Measurements from ENCODE around the gene ANKRD42.

The ANKRD42 gene

GRCh38 chr11:83151274-83151977, 42.1 kb upstream of the ANKRD42 start:
- Histone ChIP-seq H3K4me3 (replicated peaks; ENCODE audit: insufficient read depth, low read length) (no peak overlapping the region), H3K27me3 (ENCODE audit: insufficient read depth, poor library complexity, severe bottlenecking) (no peaks in the 10 kb centered on the region), H3K27ac (replicated peaks) (no peak overlapping the region)
- no peak for DNase-seq (ENCODE audit: low read depth in 1 of 2, low spot score in 1 of 2)
- TF ChIP-seq SPI1 (IDR thresholded peaks at IDR 0.05; ENCODE audit: borderline replicate concordance, low read depth) (no peak), REST (IDR thresholded peaks at IDR 0.05; ENCODE audit: insufficient replicate concordance, low read depth) (no peak), CTCF (IDR thresholded peaks at IDR 0.05; ENCODE audit: insufficient read depth, low read length) (no peak), GABPA (IDR thresholded peaks at IDR 0.05; ENCODE audit: low read depth) (no peak), POLR2AphosphoS5 (IDR thresholded peaks at IDR 0.05; ENCODE audit: low read depth) (no peak)

GRCh38 chr11:83152264-83152663, 41.2 kb upstream of the ANKRD42 start:
- Histone ChIP-seq H3K27me3 (ENCODE audit: insufficient read depth, poor library complexity, severe bottlenecking) (no peaks in the 10 kb centered on the region), H3K4me3 (replicated peaks; ENCODE audit: insufficient read depth, low read length) (no peak overlapping the region), H3K27ac (replicated peaks) (no peak overlapping the region)
- TF ChIP-seq CTCF (IDR thresholded peaks at IDR 0.05; ENCODE audit: insufficient read depth, low read length) (no peak), POLR2AphosphoS5 (IDR thresholded peaks at IDR 0.05; ENCODE audit: low read depth) (no peak), REST (IDR thresholded peaks at IDR 0.05; ENCODE audit: insufficient replicate concordance, low read depth) (no peak), GABPA (IDR thresholded peaks at IDR 0.05; ENCODE audit: low read depth) (no peak), SPI1 (IDR thresholded peaks at IDR 0.05; ENCODE audit: borderline replicate concordance, low read depth) (no peak)
- no peak for DNase-seq (ENCODE audit: low read depth in 1 of 2, low spot score in 1 of 2)

GRCh38 chr11:83153764-83154163, 39.7 kb upstream of the ANKRD42 start:
- no peak for TF ChIP-seq POLR2AphosphoS5 (IDR thresholded peaks at IDR 0.05; ENCODE audit: low read depth)
- TF ChIP-seq REST (IDR thresholded peaks at IDR 0.05; ENCODE audit: insufficient replicate concordance, low read depth), result no peak
- no peak for TF ChIP-seq SPI1 (IDR thresholded peaks at IDR 0.05; ENCODE audit: borderline replicate concordance, low read depth)
- no peak for TF ChIP-seq CTCF (IDR thresholded peaks at IDR 0.05; ENCODE audit: insufficient read depth, low read length)
- no peak for TF ChIP-seq GABPA (IDR thresholded peaks at IDR 0.05; ENCODE audit: low read depth)
- DNase-seq (ENCODE audit: low read depth in 1 of 2, low spot score in 1 of 2), result no peak
- H3K4me3 ChIP-seq (replicated peaks; ENCODE audit: insufficient read depth, low read length), result no peak overlapping the region
- H3K27ac ChIP-seq (replicated peaks), result no peak overlapping the region
- no peaks in the 10 kb centered on the region for H3K27me3 ChIP-seq (ENCODE audit: insufficient read depth, poor library complexity, severe bottlenecking)
